Esophagus muscularis mucosa (tissue), 4 donors: Measurements from ENCODE around the gene FXYD4. TPM values are rescaled to one million over a fixed set of nuclear protein-coding genes. Genes with fewer than 3 reads are reported as not detected.
A peak's percentile ranks its signal among the peaks of the same experiment; 100 is the strongest.

Experiments
- DNase-seq: peaks from one replicate; pipeline ENCODE4 v3.0.0-alpha.2; 2017; ENCODE audit errors: extremely low spot score
- H3K27ac ChIP-seq, 4 donors: fragments of 200-600 bp; sonication (generic); replicated peaks in 1 of 4; 1 replicate in 3 of 4; 2 replicates in 1 of 4; pipeline ENCODE4 v1.5.1; 2016 to 2019; ENCODE audit warnings: mild to moderate bottlenecking in 1 of 4
- H3K27me3 ChIP-seq, 4 donors: fragments of 200-600 bp; sonication (generic); one replicate each; pipeline versions ENCODE4 v1.5.1 to v1.6.0; 2016 to 2019
- H3K36me3 ChIP-seq, 4 donors: fragments of 200-600 bp; sonication (generic); one replicate each; pipeline ENCODE4 v1.5.1; 2016 to 2019
- H3K4me1 ChIP-seq, 4 donors: fragments of 200-600 bp; sonication (generic); one replicate each; pipeline ENCODE4 v1.5.1; 2016 to 2019
- H3K4me3 ChIP-seq, 4 donors: fragments of 200-600 bp; sonication (generic); 1 replicate in 2 of 4; 2 replicates in 2 of 4; pipeline ENCODE4 v1.5.1; 2016 to 2019; ENCODE audit warnings: mild to moderate bottlenecking in 4 of 4, moderate library complexity in 1 of 4
- H3K9me3 ChIP-seq, 4 donors: fragments of 200-600 bp; sonication (generic); 1 replicate in 3 of 4; 2 replicates in 1 of 4; pipeline ENCODE4 v1.5.1; 2016 to 2019
- EP300 ChIP-seq: sonication (generic); formaldehyde crosslinking; IDR thresholded peaks from one replicate; pipeline ENCODE4 v1.6.1; 2017; ENCODE audit warnings: antibody characterized with exemption
- POLR2A ChIP-seq: fragments of 450-650 bp; IDR thresholded peaks from one replicate; pipeline ENCODE4 v1.6.1; 2017; ENCODE audit warnings: antibody characterized with exemption, moderate library complexity, mild to moderate bottlenecking, low read depth
- POLR2AphosphoS5 ChIP-seq, 2 donors: sonication (generic); formaldehyde crosslinking; IDR thresholded peaks; one replicate each; pipeline ENCODE4 v1.6.1; 2017; ENCODE audit warnings: antibody characterized with exemption in 2 of 2
- WGBS: methylation state at CpG from one replicate; pipeline ENCODE4 v1.1.5; 2018; 5-methylcytosine and 5-hydroxymethylcytosine counted together
- intact Hi-C: fragments of 100-400 bp; cut with DNase I; formaldehyde crosslinking; loops from one replicate; pipeline ENCODE4 v1.15.1; 2023
- total RNA-seq, 4 donors: library from RNA; depleted of rRNA; stranded (reverse); fragments of >200 nt; gene quantifications; one replicate each; pipeline versions ENCODE4 v1.1.0 to v1.2.1, GENCODE V29; 2016
- TF ChIP-seq, protein P1 (sequence below), 3 experiments: fragments of 200-600 bp in 2 of 3; fragments of 450-650 bp in 1 of 3; sonication (generic) in 2 of 3; IDR thresholded peaks; one replicate each; pipeline ENCODE4 v1.5.1; 2017 to 2019; ENCODE audit warnings: antibody characterized with exemption in 3 of 3, mild to moderate bottlenecking in 2 of 3, moderate library complexity in 1 of 3

The FXYD4 gene
- total RNA-seq, 4 donors from 2014 or later, result not detected

DNA sequence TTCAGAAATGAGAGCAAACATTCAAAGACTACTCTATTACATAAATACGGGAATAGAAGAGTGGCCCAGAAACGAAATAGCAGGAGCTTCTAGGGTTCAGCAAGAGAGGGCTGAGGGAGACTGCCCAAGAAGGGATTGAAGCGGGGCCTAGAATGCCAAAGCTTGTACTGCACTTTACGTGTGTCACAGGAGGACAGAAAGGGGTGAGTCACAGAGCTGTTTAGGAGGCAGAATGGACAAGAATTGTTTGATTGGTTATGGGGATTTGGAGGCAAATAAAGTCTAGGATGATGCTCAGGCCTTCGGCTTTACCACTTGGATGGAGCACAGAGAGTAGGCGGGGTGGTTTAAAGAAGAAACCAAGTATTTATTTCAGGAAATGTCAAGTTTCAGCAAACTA, 11.3 kb upstream of the FXYD4 start:
- H3K27ac ChIP-seq, result no peak overlapping the region
- H3K27me3 ChIP-seq, result no peaks in the 10 kb centered on the region
- WGBS, result 84% methylated on average over 6 of the region's 6 CpGs
- DNase-seq, result no peak
- H3K36me3 ChIP-seq, result no peaks in the 10 kb centered on the region
- intact Hi-C loops, result no loop called here
- peaks cover 7 to 16% (median 15%) of the 10 kb centered on the region in 4 donors for H3K4me1 ChIP-seq
- no peak for TF ChIP-seq EP300
- TF ChIP-seq, protein P1, sequence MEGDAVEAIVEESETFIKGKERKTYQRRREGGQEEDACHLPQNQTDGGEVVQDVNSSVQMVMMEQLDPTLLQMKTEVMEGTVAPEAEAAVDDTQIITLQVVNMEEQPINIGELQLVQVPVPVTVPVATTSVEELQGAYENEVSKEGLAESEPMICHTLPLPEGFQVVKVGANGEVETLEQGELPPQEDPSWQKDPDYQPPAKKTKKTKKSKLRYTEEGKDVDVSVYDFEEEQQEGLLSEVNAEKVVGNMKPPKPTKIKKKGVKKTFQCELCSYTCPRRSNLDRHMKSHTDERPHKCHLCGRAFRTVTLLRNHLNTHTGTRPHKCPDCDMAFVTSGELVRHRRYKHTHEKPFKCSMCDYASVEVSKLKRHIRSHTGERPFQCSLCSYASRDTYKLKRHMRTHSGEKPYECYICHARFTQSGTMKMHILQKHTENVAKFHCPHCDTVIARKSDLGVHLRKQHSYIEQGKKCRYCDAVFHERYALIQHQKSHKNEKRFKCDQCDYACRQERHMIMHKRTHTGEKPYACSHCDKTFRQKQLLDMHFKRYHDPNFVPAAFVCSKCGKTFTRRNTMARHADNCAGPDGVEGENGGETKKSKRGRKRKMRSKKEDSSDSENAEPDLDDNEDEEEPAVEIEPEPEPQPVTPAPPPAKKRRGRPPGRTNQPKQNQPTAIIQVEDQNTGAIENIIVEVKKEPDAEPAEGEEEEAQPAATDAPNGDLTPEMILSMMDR (IDR thresholded peaks at IDR 0.05), result no peak
- TF ChIP-seq POLR2AphosphoS5 (IDR thresholded peaks at IDR 0.05), result no peak
- no peak for TF ChIP-seq POLR2A
- H3K4me3 ChIP-seq, result no peak overlapping the region
- H3K9me3 ChIP-seq, result no peaks in the 10 kb centered on the region

- Histone ChIP-seq H3K4me1 (peaks cover 7 to 16% (median 15%) of the 10 kb centered on the region in 4 donors), H3K27me3 (no peaks in the 10 kb centered on the region), H3K36me3 (no peaks in the 10 kb centered on the region), H3K27ac (peak overlapping the region; percentile 69 to 80 (median 77)), H3K4me3 (peak overlapping the region; percentile 60 to 67 (median 64)), H3K9me3 (no peaks in the 10 kb centered on the region)
- TF ChIP-seq EP300 (no peak), POLR2A (no peak), POLR2AphosphoS5 (IDR thresholded peaks at IDR 0.05) (no peak)
- TF ChIP-seq, protein P1 (IDR thresholded peaks at IDR 0.05), result no peak
- 18% methylated on average over 20 of the region's 21 CpGs for WGBS
- no peak for DNase-seq
- intact Hi-C loops, result no loop called here
Measured at GRCh38 chr10:43361547-43362190, 9.8 kb upstream of the FXYD4 start.

- Histone ChIP-seq H3K9me3 (no peaks in the 10 kb centered on the region), H3K27ac (peak overlapping the region; percentile 69 to 80 (median 77)), H3K36me3 (no peaks in the 10 kb centered on the region), H3K4me1 (peaks cover 7 to 16% (median 15%) of the 10 kb centered on the region in 4 donors), H3K4me3 (peak overlapping the region; percentile 60 to 67 (median 64)), H3K27me3 (no peaks in the 10 kb centered on the region)
- no peak for TF ChIP-seq EP300
- TF ChIP-seq, protein P1 (IDR thresholded peaks at IDR 0.05), result peak; percentile 46 to 55 (median 50)
- peak; percentile 61 to 75 for TF ChIP-seq POLR2AphosphoS5 (IDR thresholded peaks at IDR 0.05)
- TF ChIP-seq POLR2A, result no peak
- intact Hi-C loops, result no loop called here
- peak; percentile 98 for DNase-seq
- WGBS, result no CpG with 5 or more reads among the region's 48 CpGs
Measured at GRCh38 chr10:43362191-43362839, 9.1 kb upstream of the FXYD4 start.

- no peak for DNase-seq
- Histone ChIP-seq H3K9me3 (no peaks in the 10 kb centered on the region), H3K4me3 (no peak overlapping the region), H3K4me1 (peaks cover 7 to 16% (median 15%) of the 10 kb centered on the region in 4 donors), H3K27me3 (no peaks in the 10 kb centered on the region), H3K27ac (no peak overlapping the region), H3K36me3 (no peaks in the 10 kb centered on the region)
- 79% methylated on average over 3 of the region's 3 CpGs for WGBS
- TF ChIP-seq POLR2A (no peak), EP300 (no peak), POLR2AphosphoS5 (IDR thresholded peaks at IDR 0.05) (no peak)
- TF ChIP-seq, protein P1 (IDR thresholded peaks at IDR 0.05), result no peak
- intact Hi-C loops, result no loop called here
Measured at GRCh38 chr10:43365001-43365400, 6.4 kb upstream of the FXYD4 start.
